Kidney (tissue), 14 donors: ENCODE data around the gene LARP1. TPM values are rescaled to one million over a fixed set of nuclear protein-coding genes. Genes with fewer than 3 reads are reported as not detected.

ENCODE experiments used
- DNase-seq, 5 donors: peaks; one replicate each; pipeline ENCODE4 v3.0.0-alpha.2; 2013 to 2020
- FAIRE-seq: peaks from 2 replicates; lab custom pipeline; 2012; peaks lifted over from hg19 to GRCh38; lab: Jason Lieb, UNC
- H3K27ac ChIP-seq, 2 donors: one replicate each; pipeline ENCODE4 v1.7.0; 2013; ENCODE audit warnings: low read depth in 2 of 2, low read length in 2 of 2, inconsistent platforms in 1 of 2
- H3K27me3 ChIP-seq: one replicate; pipeline ENCODE4 v1.7.1; 2013; ENCODE audit warnings: low read length, inconsistent platforms; ENCODE audit not compliant: control insufficient read depth, insufficient read depth
- H3K36me3 ChIP-seq, 3 donors: one replicate each; pipeline versions ENCODE4 v1.7.0 to v1.7.1; 2013; ENCODE audit warnings: low read length in 3 of 3, control low read depth in 1 of 3, inconsistent platforms in 1 of 3; ENCODE audit not compliant: insufficient read depth in 3 of 3, control insufficient read depth in 2 of 3
- H3K4me1 ChIP-seq, 3 donors: one replicate each; pipeline versions ENCODE4 v1.7.0 to v1.7.1; 2013; ENCODE audit warnings: low read length in 3 of 3, inconsistent platforms in 1 of 3, low read depth in 1 of 3; ENCODE audit not compliant: control insufficient read depth in 2 of 3, insufficient read depth in 2 of 3
- H3K4me3 ChIP-seq, 3 donors: one replicate each; pipeline versions ENCODE4 v1.7.0 to v1.8.1; 2013; ENCODE audit warnings: low read length in 3 of 3, control low read depth in 1 of 3, inconsistent platforms in 1 of 3
- H3K9ac ChIP-seq, 3 donors: one replicate each; pipeline versions ENCODE4 v1.7.0 to v1.7.1; 2013; ENCODE audit warnings: low read length in 3 of 3, control low read depth in 1 of 3, inconsistent platforms in 1 of 3
- H3K9me3 ChIP-seq, 3 donors: one replicate each; pipeline versions ENCODE4 v1.7.0 to v1.7.1; 2013; ENCODE audit warnings: low read length in 3 of 3, control low read depth in 1 of 3, inconsistent platforms in 1 of 3; ENCODE audit not compliant: control insufficient read depth in 2 of 3, insufficient read depth in 1 of 3
- CTCF ChIP-seq: IDR thresholded peaks from 3 replicates; pipeline ENCODE4 v1.5.1; 2012; ENCODE audit warnings: mild to moderate bottlenecking, moderate library complexity, borderline replicate concordance; ENCODE audit not compliant: insufficient read depth; ENCODE audit errors: extremely low read depth
- intact Hi-C: fragments of 100-400 bp; cut with DNase I; formaldehyde crosslinking; loops from one replicate; pipeline ENCODE4 v1.11.1; 2022
- polyA plus RNA-seq: library from polyadenylated mRNA; stranded (reverse); fragments of 350-450 nt; fragmentation: Illumina TruSeq; extraction: RNeasy Lipid Tissue Mini Kit (QIAGEN cat#74804); gene quantifications from one replicate; pipeline ENCODE4 v1.2.3, GENCODE V29; 2014; ENCODE audit warnings: low read depth, low replicate concordance; ENCODE audit not compliant: insufficient read depth
- total RNA-seq: library from RNA; stranded (reverse); fragmentation: NEBNext Ultra II Directional; extraction: Animal tissue kit (Norgen Biotek cat#: 25700); gene quantifications from one replicate; pipeline ENCODE4 v1.2.1, GENCODE V29; 2021
- donor health status: control.
- donor health status: control.
- donor health status: control.
- donor health status: control.
- donor health status: control.
- donor health status: DM: yes; HTN: yes; CAD: no.
- donor health status: Normal renal cell carcinoma (clear cell type).

LARP1 gene
- total and polyA plus RNA-seq, 2 donors from 2014 or later, result 25.2 to 155 TPM

GRCh38 chr5:154737667-154738320, 17.4 kb upstream of the LARP1 start:
- FAIRE-seq, result no peak
- no peak overlapping the region for H3K27ac ChIP-seq

GRCh38 chr5:154740483-154740882, 14.7 kb upstream of the LARP1 start:
- FAIRE-seq, result no peak
- no peak for DNase-seq
- no peak for TF ChIP-seq CTCF

More at GRCh38 chr5:154737667-154738320, 17.4 kb upstream of the LARP1 start:
- no peak for DNase-seq
- H3K4me3 ChIP-seq, result no peak overlapping the region
- H3K9me3 ChIP-seq, result no peaks in the 10 kb centered on the region
- H3K4me1 ChIP-seq, result peaks cover 0 to 12% (median 4%) of the 10 kb centered on the region in 3 donors
- intact Hi-C loops, result no loop called here
- no peaks in the 10 kb centered on the region for H3K36me3 ChIP-seq
- TF ChIP-seq CTCF, result no peak
- H3K27me3 ChIP-seq, result no peaks in the 10 kb centered on the region
- H3K9ac ChIP-seq, result no peak overlapping the region

DNA sequence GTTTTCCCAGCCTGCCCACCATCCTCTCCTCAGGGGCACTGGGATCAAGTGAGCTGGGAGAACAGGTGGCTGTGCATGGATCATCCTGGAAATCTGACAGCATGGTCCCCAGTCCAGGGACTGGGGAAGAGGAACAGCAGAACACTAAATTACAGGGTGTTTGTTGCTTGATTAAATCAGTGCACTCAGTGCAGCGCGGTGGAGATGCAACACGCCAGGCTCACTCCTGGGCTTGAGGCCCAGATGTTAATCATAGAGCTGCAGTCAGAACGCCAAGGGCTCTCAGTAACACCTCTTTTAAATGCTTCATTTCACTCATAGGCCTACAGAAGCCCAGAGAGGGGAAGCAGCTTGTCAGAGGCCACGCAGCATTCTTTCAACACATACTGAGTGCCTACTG, 14.2 kb upstream of the LARP1 start:
- no peak overlapping the region for H3K27ac ChIP-seq
- FAIRE-seq, result no peak

More at GRCh38 chr5:154740483-154740882, 14.7 kb upstream of the LARP1 start:
- no peak overlapping the region for H3K9ac ChIP-seq
- H3K27ac ChIP-seq, result no peak overlapping the region
- no peaks in the 10 kb centered on the region for H3K27me3 ChIP-seq
- intact Hi-C loops, result no loop called here
- peaks cover 0 to 12% (median 4%) of the 10 kb centered on the region in 3 donors for H3K4me1 ChIP-seq
- H3K4me3 ChIP-seq, result no peak overlapping the region
- H3K9me3 ChIP-seq, result no peaks in the 10 kb centered on the region
- no peaks in the 10 kb centered on the region for H3K36me3 ChIP-seq

More for the DNA sequence above, 14.2 kb upstream of the LARP1 start:
- DNase-seq, result no peak
- Histone ChIP-seq H3K9ac (no peak overlapping the region), H3K36me3 (no peaks in the 10 kb centered on the region), H3K9me3 (no peaks in the 10 kb centered on the region), H3K4me3 (no peak overlapping the region), H3K27me3 (no peaks in the 10 kb centered on the region), H3K4me1 (peaks cover 0 to 12% (median 4%) of the 10 kb centered on the region in 3 donors)
- intact Hi-C loops, result no loop called here
- TF ChIP-seq CTCF, result no peak
